Measurements from ENCODE around the gene GEN1.

Gene GEN1

GRCh38 chr2:17754773-17755425 lies 961 bp downstream of the GEN1 start:
- no peak for DNase-seq

DNA sequence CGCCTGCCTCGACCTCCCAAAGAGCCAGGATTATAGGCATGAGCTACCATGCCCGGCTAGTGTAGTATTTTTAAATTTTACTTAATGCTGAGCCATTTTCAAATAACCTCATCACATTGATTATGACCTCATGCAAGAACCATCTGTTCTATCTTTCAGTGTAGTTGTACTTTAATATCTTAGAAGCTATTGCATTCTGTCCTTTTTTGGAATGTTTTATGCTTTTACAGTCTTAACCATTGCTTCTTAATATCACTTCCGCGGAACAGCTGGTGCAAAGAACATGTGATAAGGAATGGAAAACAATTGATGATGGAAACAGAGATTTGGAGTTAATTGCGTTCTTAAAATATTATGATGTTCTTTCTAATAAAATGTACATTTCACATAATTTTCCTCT lies 2.7 kb downstream of the GEN1 start:
- no peak for DNase-seq

GRCh38 chr2:17757321-17757720 lies 3.4 kb downstream of the GEN1 start:
- no peak for DNase-seq

- no peak for DNase-seq
Measured at GRCh38 chr2:17758118-17758517, 4.2 kb downstream of the GEN1 start.

DNA sequence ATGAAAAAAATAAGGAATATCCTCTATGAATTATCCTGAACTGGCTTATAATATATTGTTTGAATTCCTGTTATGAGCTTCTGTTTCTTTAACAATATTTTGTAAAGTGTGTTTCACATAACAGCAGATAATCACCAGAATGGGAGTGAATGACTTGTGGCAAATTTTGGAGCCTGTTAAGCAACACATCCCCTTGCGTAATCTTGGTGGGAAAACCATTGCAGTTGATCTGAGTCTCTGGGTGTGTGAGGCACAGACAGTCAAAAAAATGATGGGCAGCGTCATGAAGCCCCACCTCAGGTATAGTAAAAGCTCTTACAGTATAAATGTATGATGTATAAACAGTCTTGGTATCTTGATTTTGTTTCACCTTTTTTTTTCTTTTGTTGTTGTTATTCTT lies 5.9 kb downstream of the GEN1 start:
- no peak for DNase-seq

- no peak for DNase-seq
Measured at GRCh38 chr2:17762451-17762850, 8.5 kb downstream of the GEN1 start.

DNA sequence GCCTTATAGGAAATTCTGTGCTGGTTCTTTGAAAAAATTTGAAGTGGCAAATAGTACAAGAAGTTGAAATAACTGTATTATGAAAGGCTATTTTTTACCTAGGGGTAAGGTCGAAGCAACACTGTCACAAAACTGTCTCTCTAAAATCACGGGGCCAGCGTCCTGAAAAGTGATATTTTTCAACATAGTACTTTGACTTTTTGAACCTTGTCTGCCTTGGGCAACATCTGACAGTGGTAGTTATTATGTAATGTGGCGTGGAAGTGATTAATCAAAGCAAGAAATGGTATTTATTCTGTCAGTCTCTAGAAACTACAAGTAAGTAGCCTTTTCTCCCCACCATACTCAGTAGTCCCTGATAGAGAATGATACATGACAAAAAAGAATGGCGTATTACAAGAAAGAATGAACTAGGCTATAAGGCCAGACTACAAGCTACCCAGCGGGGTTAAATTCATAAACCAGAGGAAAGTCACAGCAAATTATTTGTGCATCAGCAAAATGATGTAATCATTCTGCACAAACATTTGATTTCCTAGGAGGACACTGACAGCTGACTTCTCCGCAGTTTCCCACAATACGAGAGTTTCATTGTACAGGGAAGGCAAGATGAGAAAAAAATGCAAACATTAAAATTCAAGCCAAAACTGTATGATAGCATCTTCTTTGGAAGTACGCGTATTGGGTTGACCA lies 9.8 kb downstream of the GEN1 start:
- no peak for DNase-seq

- no peak for DNase-seq
Measured at GRCh38 chr2:17765398-17765797, 11.5 kb downstream of the GEN1 start.

GRCh38 chr2:17768894-17769293 lies 15.0 kb downstream of the GEN1 start:
- no peak for DNase-seq

DNA sequence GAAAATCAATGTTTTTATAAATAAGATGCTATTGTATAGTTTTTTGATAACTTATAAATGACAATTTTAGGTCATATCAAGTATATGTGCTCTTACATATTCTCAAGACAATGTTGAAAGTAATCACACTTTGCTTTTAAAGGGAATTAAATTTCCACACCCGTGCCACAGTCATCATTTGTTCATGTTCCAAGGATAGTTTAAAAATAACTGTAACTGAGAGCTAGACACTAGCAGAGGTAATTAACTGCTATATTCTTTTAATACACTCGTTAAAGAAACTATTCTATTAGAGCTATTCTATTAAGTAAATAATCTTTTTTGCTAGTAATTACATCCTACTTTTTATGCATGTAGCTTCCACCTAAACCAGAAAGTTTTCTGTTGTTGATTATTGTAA lies 18.0 kb downstream of the GEN1 start:
- no peak for DNase-seq

- DNase-seq = no peak
Measured at GRCh38 chr2:17772532-17772931, 18.6 kb downstream of the GEN1 start.

DNA sequence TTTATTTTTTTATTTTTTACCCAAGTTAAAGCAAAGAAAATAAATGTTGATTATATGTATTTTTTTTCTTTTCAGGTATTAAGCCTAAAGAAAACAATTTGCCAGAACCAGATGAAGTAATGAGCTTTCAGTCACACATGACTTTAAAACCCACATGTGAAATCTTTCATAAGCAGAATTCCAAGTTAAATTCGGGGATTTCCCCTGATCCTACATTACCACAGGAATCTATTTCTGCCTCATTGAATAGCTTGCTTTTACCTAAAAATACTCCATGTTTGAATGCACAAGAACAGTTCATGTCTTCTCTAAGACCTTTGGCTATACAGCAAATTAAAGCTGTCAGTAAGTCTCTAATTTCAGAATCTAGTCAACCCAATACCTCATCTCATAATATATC lies 26.6 kb downstream of the GEN1 start:
- no peak for DNase-seq

DNA sequence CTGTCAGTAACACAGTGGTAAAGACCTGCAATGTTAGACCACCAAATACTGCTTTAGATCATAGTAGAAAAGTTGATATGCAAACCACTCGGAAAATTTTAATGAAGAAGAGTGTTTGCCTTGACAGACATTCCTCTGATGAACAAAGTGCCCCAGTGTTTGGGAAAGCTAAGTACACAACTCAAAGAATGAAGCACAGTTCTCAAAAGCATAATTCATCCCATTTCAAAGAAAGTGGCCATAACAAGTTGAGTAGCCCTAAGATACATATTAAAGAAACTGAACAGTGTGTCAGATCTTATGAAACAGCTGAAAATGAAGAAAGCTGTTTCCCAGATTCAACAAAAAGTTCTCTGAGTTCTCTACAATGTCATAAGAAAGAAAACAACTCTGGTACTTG lies 27.5 kb downstream of the GEN1 start:
- no peak for DNase-seq

DNA sequence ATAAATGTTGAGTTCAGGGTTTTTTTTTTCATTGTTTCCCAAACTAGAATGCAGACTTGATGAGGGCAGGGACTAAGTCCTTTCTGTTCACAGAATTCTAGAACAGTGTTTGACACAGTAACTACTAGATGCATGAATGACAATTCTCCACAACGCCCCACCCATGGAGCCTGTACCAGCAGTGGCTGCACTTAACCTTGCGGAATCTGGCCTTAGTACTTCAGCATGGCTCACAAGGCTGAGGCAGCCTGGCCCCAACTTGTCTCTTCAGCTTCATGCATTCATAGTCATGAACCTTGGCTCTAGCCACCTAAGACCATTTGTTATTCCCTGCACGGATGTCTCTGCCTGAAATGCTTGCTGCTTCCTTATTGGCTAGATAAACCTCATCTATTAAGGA lies 32.8 kb downstream of the GEN1 start:
- no peak for DNase-seq

- DNase-seq = no peak
Measured at GRCh38 chr2:17788773-17789172, 34.8 kb downstream of the GEN1 start.

GRCh38 chr2:17790536-17790935 lies 36.6 kb downstream of the GEN1 start:
- DNase-seq = no peak

DNA sequence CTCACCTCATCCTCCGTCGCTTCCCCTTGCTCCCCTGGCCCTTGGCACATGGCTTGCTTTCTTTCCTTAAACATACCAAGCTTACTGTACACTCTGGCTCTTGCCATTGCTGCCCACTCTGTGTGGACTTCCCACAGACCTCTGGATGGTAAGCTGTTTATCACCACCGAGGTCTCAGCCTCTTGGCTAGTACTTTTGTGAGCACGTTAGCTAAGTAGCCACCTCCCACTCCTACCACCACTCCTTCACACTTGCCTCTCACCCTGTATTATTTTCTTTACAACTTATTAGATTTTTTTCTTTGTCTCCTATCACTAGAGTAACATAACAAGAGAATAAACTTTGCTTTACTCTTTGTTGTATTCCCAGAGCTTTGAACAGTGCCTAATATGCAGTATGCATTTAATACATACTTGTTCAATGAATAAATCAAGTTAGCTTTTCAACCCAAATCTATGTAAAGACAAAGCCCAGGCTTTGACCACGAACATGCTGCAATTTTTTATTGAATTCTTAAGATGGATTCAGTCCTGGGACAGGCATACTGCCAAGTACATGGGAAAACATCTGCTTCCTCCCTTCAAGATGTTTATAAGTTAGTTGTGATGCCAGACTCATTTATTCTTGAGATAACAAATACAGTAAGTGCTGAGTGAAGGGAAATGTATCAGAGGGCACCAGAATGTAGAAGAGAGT lies 37.3 kb downstream of the GEN1 start:
- no peak for DNase-seq

- DNase-seq = no peak
Measured at GRCh38 chr2:17791817-17792130, 37.8 kb downstream of the GEN1 start.

DNA sequence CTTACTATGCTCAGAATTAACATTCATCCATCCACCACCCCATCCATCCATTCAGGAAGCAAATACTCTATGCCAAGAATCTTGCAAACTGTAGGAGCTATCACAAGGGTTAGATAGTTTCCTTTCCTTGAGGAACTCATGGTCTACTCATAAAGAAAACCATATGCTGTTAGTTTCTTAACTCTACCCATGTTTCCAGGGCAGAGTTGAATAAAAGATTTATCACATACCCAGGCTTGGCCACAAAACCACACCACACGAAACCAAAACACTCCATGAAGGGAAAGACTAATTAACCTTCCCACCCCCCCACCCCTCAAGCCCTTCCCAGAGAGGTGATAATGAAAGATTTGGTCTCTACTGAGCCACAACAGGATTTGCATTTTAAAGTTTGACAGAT lies 38.6 kb downstream of the GEN1 start:
- DNase-seq = no peak

DNA sequence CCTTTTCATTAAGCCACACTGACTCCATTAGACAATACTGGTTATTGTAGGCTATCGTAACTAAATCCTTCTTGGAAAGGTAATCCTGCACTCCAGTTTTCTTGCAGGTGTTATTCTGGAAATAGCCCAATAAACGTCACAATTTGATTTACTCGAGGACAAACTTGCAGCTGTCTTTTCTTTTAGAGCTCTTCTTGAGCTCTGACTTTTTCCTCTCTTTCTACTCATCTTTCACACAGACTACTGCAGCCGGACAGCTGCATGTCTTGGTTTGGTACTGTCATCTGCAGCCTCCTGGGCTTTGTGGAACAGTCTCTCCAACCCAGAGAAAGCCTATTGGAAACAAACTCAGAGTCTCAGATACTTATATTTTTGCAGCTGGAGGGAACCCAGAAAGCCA lies 39.4 kb downstream of the GEN1 start:
- DNase-seq = no peak

DNA sequence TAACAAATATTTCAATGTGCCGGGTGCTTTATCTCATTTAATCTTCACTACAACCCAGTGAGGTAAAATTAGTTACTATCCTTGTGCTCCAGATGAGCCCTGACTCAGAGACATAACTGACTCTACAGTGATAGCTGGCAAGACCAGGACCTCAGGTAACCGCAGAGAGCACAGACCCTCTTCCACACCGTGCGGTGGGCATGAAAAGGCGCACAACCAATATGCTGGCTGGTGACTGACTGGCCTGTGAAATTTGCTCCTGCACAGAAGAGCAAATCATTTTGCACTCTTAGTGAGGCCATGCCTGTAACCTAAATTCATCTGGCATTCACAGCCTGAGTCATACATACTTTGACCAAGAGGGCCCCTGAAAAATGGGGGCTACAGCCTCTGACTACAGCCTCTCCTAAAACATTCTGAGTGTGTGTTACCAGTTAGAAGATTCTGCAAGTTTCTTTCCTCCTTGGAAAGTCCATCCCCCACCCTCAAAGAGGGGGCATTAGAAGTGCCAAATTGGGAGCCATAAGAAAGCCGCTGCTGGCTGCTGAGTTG lies 39.9 kb downstream of the GEN1 start:
- no peak for DNase-seq

GRCh38 chr2:17795309-17795708 lies 41.4 kb downstream of the GEN1 start:
- DNase-seq = no peak

DNA sequence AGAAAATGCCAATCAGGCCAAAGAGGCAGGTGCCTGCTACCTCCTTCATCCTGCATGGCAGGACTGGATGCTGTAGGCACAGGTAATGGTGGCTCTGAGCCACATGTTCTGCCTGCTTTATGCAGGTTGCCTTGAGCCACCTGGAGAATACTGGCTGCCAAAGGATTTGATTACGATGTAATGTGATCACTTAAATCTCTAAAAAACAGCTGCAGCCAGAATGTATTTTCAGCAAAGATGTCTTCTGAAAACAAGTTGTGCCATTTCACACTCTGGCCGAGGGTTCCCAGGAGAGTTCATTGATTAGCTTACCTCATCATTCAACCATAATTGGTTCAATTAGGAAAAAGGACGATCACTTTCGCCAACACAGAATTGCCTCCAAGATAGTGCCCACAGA lies 44.4 kb downstream of the GEN1 start:
- no peak for DNase-seq
